ENCODE measurements around the gene ARSG.
"Not testable (repeated sequence)": the region's sequence is repeated elsewhere in the genome, so short reads cannot be mapped to it uniquely, and the experiment has no call there.

The ARSG gene

DNA sequence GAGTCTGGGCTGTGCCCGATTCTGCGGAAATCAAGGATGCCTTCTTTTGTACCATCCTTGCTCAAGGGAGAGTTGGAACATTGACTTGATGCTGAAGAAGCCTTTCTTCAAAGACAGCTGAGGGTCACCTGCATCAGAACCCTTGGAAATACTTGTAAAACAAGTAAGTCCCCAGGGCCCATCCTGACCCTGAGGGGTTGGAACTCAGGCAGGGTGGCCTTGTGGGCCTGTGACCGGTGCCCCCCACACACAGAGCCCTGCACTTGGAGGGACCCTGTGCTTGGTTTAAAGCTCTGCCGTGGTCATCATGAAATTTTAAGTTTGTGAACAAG lies 109.1 kb downstream of the ARSG start:
- no peaks in the 10 kb centered on the region for H3K27me3 ChIP-seq (ENCODE audit: insufficient read depth, low read length)
- H2AFZ ChIP-seq (ENCODE audit: low read length) = no peak overlapping the region
- peaks cover 34% of the 10 kb centered on the region for H3K4me1 ChIP-seq (ENCODE audit: insufficient read depth, low read length, severe bottlenecking)
- no peaks in the 10 kb centered on the region for H3K36me3 ChIP-seq (ENCODE audit: insufficient read depth, low read length)
- H3K9me3 ChIP-seq (ENCODE audit: low read length) = no peaks in the 10 kb centered on the region
- no peaks in the 10 kb centered on the region for H3K79me2 ChIP-seq (ENCODE audit: insufficient read depth, low read length)
- no peak overlapping the region for H3K4me3 ChIP-seq (ENCODE audit: low read depth, low read length, poor library complexity, severe bottlenecking)
- H3K4me2 ChIP-seq (ENCODE audit: low read length) = peak overlapping the region; percentile 20; the same call in 1 of the 2 replicates
- no peaks in the 10 kb centered on the region for H4K20me1 ChIP-seq (ENCODE audit: insufficient read depth, low read length)
- no peak for TF ChIP-seq EZH2 (IDR thresholded peaks at IDR 0.05; ENCODE audit: borderline replicate concordance, low read length)
- TF ChIP-seq, protein P1, sequence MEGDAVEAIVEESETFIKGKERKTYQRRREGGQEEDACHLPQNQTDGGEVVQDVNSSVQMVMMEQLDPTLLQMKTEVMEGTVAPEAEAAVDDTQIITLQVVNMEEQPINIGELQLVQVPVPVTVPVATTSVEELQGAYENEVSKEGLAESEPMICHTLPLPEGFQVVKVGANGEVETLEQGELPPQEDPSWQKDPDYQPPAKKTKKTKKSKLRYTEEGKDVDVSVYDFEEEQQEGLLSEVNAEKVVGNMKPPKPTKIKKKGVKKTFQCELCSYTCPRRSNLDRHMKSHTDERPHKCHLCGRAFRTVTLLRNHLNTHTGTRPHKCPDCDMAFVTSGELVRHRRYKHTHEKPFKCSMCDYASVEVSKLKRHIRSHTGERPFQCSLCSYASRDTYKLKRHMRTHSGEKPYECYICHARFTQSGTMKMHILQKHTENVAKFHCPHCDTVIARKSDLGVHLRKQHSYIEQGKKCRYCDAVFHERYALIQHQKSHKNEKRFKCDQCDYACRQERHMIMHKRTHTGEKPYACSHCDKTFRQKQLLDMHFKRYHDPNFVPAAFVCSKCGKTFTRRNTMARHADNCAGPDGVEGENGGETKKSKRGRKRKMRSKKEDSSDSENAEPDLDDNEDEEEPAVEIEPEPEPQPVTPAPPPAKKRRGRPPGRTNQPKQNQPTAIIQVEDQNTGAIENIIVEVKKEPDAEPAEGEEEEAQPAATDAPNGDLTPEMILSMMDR (IDR thresholded peaks at IDR 0.05; ENCODE audit: low read length) = no peak
- no peaks in the 10 kb centered on the region for H3F3A ChIP-seq (ENCODE audit: insufficient read depth, low read length)
- peak overlapping the region; percentile 8; the same call in 1 of the 2 replicates for H3K9ac ChIP-seq (ENCODE audit: low read length)
- H3K27ac ChIP-seq (ENCODE audit: low read depth, low read length, poor library complexity, severe bottlenecking) = peak overlapping the region; percentile 79
- no peaks in the 10 kb centered on the region for H3K9me2 ChIP-seq (ENCODE audit: low read depth, low read length)

GRCh38 chr17:68401288-68401687 lies 110.0 kb downstream of the ARSG start:
- Histone ChIP-seq H4K20me1 (ENCODE audit: insufficient read depth, low read length) (no peaks in the 10 kb centered on the region), H3F3A (ENCODE audit: insufficient read depth, low read length) (no peaks in the 10 kb centered on the region), H3K4me2 (ENCODE audit: low read length) (no peak overlapping the region), H3K36me3 (ENCODE audit: insufficient read depth, low read length) (no peaks in the 10 kb centered on the region), H3K4me3 (ENCODE audit: low read depth, low read length, poor library complexity, severe bottlenecking) (no peak overlapping the region), H3K27me3 (ENCODE audit: insufficient read depth, low read length) (no peaks in the 10 kb centered on the region), H3K9me3 (ENCODE audit: low read length) (no peaks in the 10 kb centered on the region), H3K27ac (ENCODE audit: low read depth, low read length, poor library complexity, severe bottlenecking) (no peak overlapping the region), H3K9me2 (ENCODE audit: low read depth, low read length) (no peaks in the 10 kb centered on the region), H3K79me2 (ENCODE audit: insufficient read depth, low read length) (no peaks in the 10 kb centered on the region), H3K9ac (ENCODE audit: low read length) (no peak overlapping the region), H2AFZ (ENCODE audit: low read length) (no peak overlapping the region), H3K4me1 (ENCODE audit: insufficient read depth, low read length, severe bottlenecking) (peaks cover 34% of the 10 kb centered on the region)
- TF ChIP-seq, protein P1 (IDR thresholded peaks at IDR 0.05; ENCODE audit: low read length) = no peak
- no peak for TF ChIP-seq EZH2 (IDR thresholded peaks at IDR 0.05; ENCODE audit: borderline replicate concordance, low read length)

GRCh38 chr17:68403122-68403521 lies 111.8 kb downstream of the ARSG start:
- no peak for TF ChIP-seq EZH2 (IDR thresholded peaks at IDR 0.05; ENCODE audit: borderline replicate concordance, low read length)
- TF ChIP-seq, protein P1 (IDR thresholded peaks at IDR 0.05; ENCODE audit: low read length) = no peak
- Histone ChIP-seq H3K79me2 (ENCODE audit: insufficient read depth, low read length) (no peaks in the 10 kb centered on the region), H3K4me2 (ENCODE audit: low read length) (no peak overlapping the region), H3K36me3 (ENCODE audit: insufficient read depth, low read length) (no peaks in the 10 kb centered on the region), H3K4me3 (ENCODE audit: low read depth, low read length, poor library complexity, severe bottlenecking) (no peak overlapping the region), H3K4me1 (ENCODE audit: insufficient read depth, low read length, severe bottlenecking) (peaks cover 34% of the 10 kb centered on the region), H2AFZ (ENCODE audit: low read length) (no peak overlapping the region), H3K27me3 (ENCODE audit: insufficient read depth, low read length) (no peaks in the 10 kb centered on the region), H3K9ac (ENCODE audit: low read length) (no peak overlapping the region), H3F3A (ENCODE audit: insufficient read depth, low read length) (no peaks in the 10 kb centered on the region), H3K9me2 (ENCODE audit: low read depth, low read length) (no peaks in the 10 kb centered on the region), H3K27ac (ENCODE audit: low read depth, low read length, poor library complexity, severe bottlenecking) (no peak overlapping the region), H3K9me3 (ENCODE audit: low read length) (no peaks in the 10 kb centered on the region), H4K20me1 (ENCODE audit: insufficient read depth, low read length) (no peaks in the 10 kb centered on the region)

DNA sequence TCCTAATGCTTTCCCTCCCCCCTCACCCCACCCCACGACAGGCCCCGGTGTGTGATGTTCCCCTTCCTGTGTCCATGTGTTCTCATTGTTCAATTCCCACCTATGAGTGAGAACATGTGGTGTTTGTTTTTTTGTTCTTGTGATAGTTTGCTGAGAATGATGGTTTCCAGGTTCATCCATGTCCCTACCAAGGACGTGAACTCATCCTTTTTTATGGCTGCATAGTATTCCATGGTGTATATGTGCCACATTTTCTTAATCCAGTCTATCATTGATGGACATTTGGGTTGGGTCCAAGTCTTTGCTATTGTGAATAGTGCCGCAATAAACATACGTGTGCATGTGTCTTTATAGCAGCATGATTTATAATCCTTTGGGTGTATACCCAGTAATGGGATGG lies 112.5 kb downstream of the ARSG start:
- not testable (repeated sequence) for H4K20me1 ChIP-seq (ENCODE audit: insufficient read depth, low read length); H3K9ac ChIP-seq (ENCODE audit: low read length); H2AFZ ChIP-seq (ENCODE audit: low read length); H3K4me3 ChIP-seq (ENCODE audit: low read depth, low read length, poor library complexity, severe bottlenecking); H3K9me2 ChIP-seq (ENCODE audit: low read depth, low read length); H3K4me2 ChIP-seq (ENCODE audit: low read length); H3K27me3 ChIP-seq (ENCODE audit: insufficient read depth, low read length); H3K36me3 ChIP-seq (ENCODE audit: insufficient read depth, low read length); H3K9me3 ChIP-seq (ENCODE audit: low read length); H3K79me2 ChIP-seq (ENCODE audit: insufficient read depth, low read length); H3F3A ChIP-seq (ENCODE audit: insufficient read depth, low read length); H3K27ac ChIP-seq (ENCODE audit: low read depth, low read length, poor library complexity, severe bottlenecking)
- peaks cover 28% of the 10 kb centered on the region for H3K4me1 ChIP-seq (ENCODE audit: insufficient read depth, low read length, severe bottlenecking)

DNA sequence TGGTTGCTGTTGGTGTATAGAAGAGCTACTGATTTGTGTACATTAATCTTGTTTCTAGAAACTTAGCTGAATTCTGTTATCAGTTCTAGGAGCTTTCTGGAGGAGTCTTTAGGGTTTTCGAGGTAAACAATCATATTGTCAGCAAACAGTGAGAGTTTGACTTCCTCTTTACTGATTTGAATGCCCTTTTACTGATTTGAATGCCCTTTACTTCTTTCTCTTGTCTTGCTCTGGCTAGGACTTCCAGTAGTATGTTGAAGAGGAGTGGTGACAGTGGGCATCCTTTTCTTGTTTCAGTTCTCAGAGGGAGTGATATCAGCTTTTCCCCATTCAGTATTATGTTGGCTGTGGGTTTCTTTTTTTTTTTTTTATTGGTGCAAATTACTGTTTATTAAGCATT lies 116.4 kb downstream of the ARSG start:
- not testable (repeated sequence) for H4K20me1 ChIP-seq (ENCODE audit: insufficient read depth, low read length); H2AFZ ChIP-seq (ENCODE audit: low read length); H3K79me2 ChIP-seq (ENCODE audit: insufficient read depth, low read length); H3K9me3 ChIP-seq (ENCODE audit: low read length); H3K36me3 ChIP-seq (ENCODE audit: insufficient read depth, low read length); H3K4me2 ChIP-seq (ENCODE audit: low read length); H3K27me3 ChIP-seq (ENCODE audit: insufficient read depth, low read length); H3K27ac ChIP-seq (ENCODE audit: low read depth, low read length, poor library complexity, severe bottlenecking); H3K4me3 ChIP-seq (ENCODE audit: low read depth, low read length, poor library complexity, severe bottlenecking); H3K9me2 ChIP-seq (ENCODE audit: low read depth, low read length); H3F3A ChIP-seq (ENCODE audit: insufficient read depth, low read length); H3K9ac ChIP-seq (ENCODE audit: low read length); H3K4me1 ChIP-seq (ENCODE audit: insufficient read depth, low read length, severe bottlenecking)

Data from OCI-LY1 (cell line).